GM12878 (cell line): ENCODE measurements around the gene CEP97. TPM values are rescaled to one million over a fixed set of nuclear protein-coding genes. Genes with fewer than 3 reads are reported as not detected.
"Not testable (repeated sequence)": the region's sequence is repeated elsewhere in the genome, so short reads cannot be mapped to it uniquely, and the experiment has no call there.

ENCODE experiments used
- ATAC-seq: fragments of 200-7000 bp; cut with Tn5 transposase; 3 replicates; pipeline ENCODE4 v1.9.1; 2020; ENCODE audit warnings: mild to moderate bottlenecking, moderate library complexity
- BruUV-seq: library from RNA; stranded (reverse); fragments of 400-500 nt; replicated peaks from 2 replicates; lab custom pipeline; 2021; lab: Mats Ljungman, UMichigan
- CTCF ChIA-PET: fragments of 300-600 bp; sonication (Branson Sonifier 250); formaldehyde crosslinking; extraction: SDS; loops from one replicate; lab custom pipeline; 2021; ENCODE audit warnings: inconsistent platforms; lab: Yijun Ruan, JAX
- POLR2A ChIA-PET: fragments of 350-600 bp; formaldehyde crosslinking; extraction: SDS; loops from one replicate; lab custom pipeline; 2021; ENCODE audit warnings: inconsistent platforms; lab: Charles Lee
- RAD21 ChIA-PET: fragments of 300-600 bp; sonication (Branson Sonifier 250); formaldehyde crosslinking; loops from one replicate; lab custom pipeline; 2023; ENCODE audit warnings: antibody characterized with exemption; ENCODE audit not compliant: unreplicated experiment; lab: Charles Lee
- SMC1A ChIA-PET: fragments of 300-600 bp; sonication (Branson Sonifier 250); formaldehyde crosslinking; loops from one replicate; lab custom pipeline; 2023; ENCODE audit not compliant: unreplicated experiment, uncharacterized antibody; lab: Charles Lee
- DNase-seq: peaks from one replicate; pipeline ENCODE4 v3.0.0-alpha.2; 2011; ENCODE audit warnings: low read depth, low spot score
- FAIRE-seq: peaks from 3 replicates; lab custom pipeline; 2011; peaks lifted over from hg19 to GRCh38; lab: Jason Lieb, UNC
- H2AFZ ChIP-seq: 2 replicates; pipeline ENCODE4 v1.6.0; 2011; ENCODE audit warnings: low read depth, low read length, control low read depth; ENCODE audit not compliant: control insufficient read depth
- H3K27ac ChIP-seq: 2 replicates; pipeline ENCODE4 v1.5.1; 2011; ENCODE audit warnings: control low read depth; ENCODE audit not compliant: control insufficient read depth, insufficient read depth
- H3K27me3 ChIP-seq, 2 experiments: replicated peaks in 1 of 2; 2 replicates each; pipeline versions ENCODE4 v1.6.0 to v1.6.1; 2011; ENCODE audit warnings: low read length in 1 of 2; ENCODE audit not compliant: control insufficient read depth in 2 of 2, insufficient read depth in 2 of 2
- H3K36me3 ChIP-seq, 2 experiments: 2 replicates each; pipeline ENCODE4 v1.5.1; 2011; ENCODE audit warnings: low read length in 1 of 2; ENCODE audit not compliant: control insufficient read depth in 2 of 2, insufficient read depth in 2 of 2
- H3K4me1 ChIP-seq: 2 replicates; pipeline ENCODE4 v1.6.1; 2011; ENCODE audit warnings: mild to moderate bottlenecking, low read length, moderate library complexity, mixed read lengths; ENCODE audit not compliant: control insufficient read depth, insufficient read depth
- H3K4me2 ChIP-seq: 2 replicates; pipeline ENCODE4 v1.6.0; 2011; ENCODE audit warnings: control low read depth; ENCODE audit not compliant: control insufficient read depth, insufficient read depth
- H3K4me3 ChIP-seq: fragments of 200-600 bp; sonication (generic); 2 replicates; pipeline ENCODE4 v1.5.1; 2016
- H3K79me2 ChIP-seq: 2 replicates; pipeline ENCODE4 v1.6.0; 2011; ENCODE audit warnings: low read length; ENCODE audit not compliant: control insufficient read depth, insufficient read depth
- H3K9ac ChIP-seq: 2 replicates; pipeline ENCODE4 v1.8.0; 2011; ENCODE audit warnings: low read length, control low read depth, mixed read lengths; ENCODE audit not compliant: control insufficient read depth, insufficient read depth
- H3K9me3 ChIP-seq: replicated peaks from 3 replicates; pipeline ENCODE4 v1.5.1; 2011; ENCODE audit warnings: mild to moderate bottlenecking, low read length; ENCODE audit not compliant: control insufficient read depth, insufficient read depth
- H4K20me1 ChIP-seq: 2 replicates; pipeline ENCODE4 v1.6.0; 2011; ENCODE audit not compliant: control insufficient read depth, insufficient read depth
- CUX1 ChIP-seq: IDR thresholded peaks from 2 replicates; pipeline ENCODE4 v1.6.1; 2012; ENCODE audit warnings: improper control_type of control experiment, low read depth, low read length; ENCODE audit not compliant: insufficient replicate concordance
- DPF2 ChIP-seq: fragments of 450-650 bp; IDR thresholded peaks from 2 replicates; pipeline ENCODE4 v1.6.1; 2017; ENCODE audit warnings: mild to moderate bottlenecking
- GABPA ChIP-seq: IDR thresholded peaks from 2 replicates; pipeline ENCODE4 v1.6.1; 2014; ENCODE audit warnings: antibody characterized with exemption, low read depth, mild to moderate bottlenecking, inconsistent platforms
- IKZF2 ChIP-seq, 2 experiments: fragments of 450-650 bp; IDR thresholded peaks; 2 replicates each; pipeline ENCODE4 v1.6.1; 2017; ENCODE audit warnings: mild to moderate bottlenecking in 2 of 2, moderate library complexity in 2 of 2
- MXI1 ChIP-seq: fragments of 150-350 bp; IDR thresholded peaks from 2 replicates; pipeline ENCODE4 v1.6.1; 2011; ENCODE audit warnings: low read depth, mild to moderate bottlenecking, inconsistent platforms, low read length, improper control_type of control experiment
- ZNF622 ChIP-seq: fragments of 450-650 bp; IDR thresholded peaks from 2 replicates; pipeline ENCODE4 v1.6.1; 2017; ENCODE audit warnings: mild to moderate bottlenecking, inconsistent platforms
- ZZZ3 ChIP-seq: IDR thresholded peaks from 2 replicates; pipeline ENCODE4 v1.6.1; 2011; ENCODE audit warnings: low read depth; ENCODE audit not compliant: control insufficient read depth, insufficient read length
- WGBS: methylation state at CpG from one replicate; pipeline ENCODE4 v1.1.6; 2016; ENCODE audit warnings: low lambda C conversion rate; ENCODE audit not compliant: insufficient replicate concordance, insufficient coverage; ENCODE audit errors: missing lambda C conversion rate; 5-methylcytosine and 5-hydroxymethylcytosine counted together
- in situ Hi-C: fragments of 300-500 bp; cut with MboI; formaldehyde crosslinking; loops from 9 replicates; pipeline ENCODE4 v1.14.3; 2018; ENCODE audit warnings: mixed read lengths
- intact Hi-C: fragments of 100-400 bp; cut with micrococcal nuclease; formaldehyde crosslinking; loops from one replicate; pipeline ENCODE4 v1.14.2; 2022; ENCODE audit not compliant: unreplicated experiment
- polyA plus RNA-seq, 11 experiments: library from polyadenylated mRNA; depleted of rRNA in 4 of 11; unstranded in 6 of 11; stranded (reverse) in 5 of 11; fragments of >200 nt; fragmentation: Nextera tagmentation in 4 of 11; fragmentation: Illumina TruSeq in 1 of 11; extraction: Ambion mirVana in 4 of 11; extraction: Trizol in 1 of 11; gene quantifications; 1 replicate in 1 of 11; 2 replicates in 10 of 11; pipeline versions ENCODE4 v1.2.1 to v1.2.3, GENCODE V29; 2011 to 2016; ENCODE audit warnings: inconsistent platforms in 2 of 11, missing spikeins in 2 of 11, low read depth in 1 of 11
- total RNA-seq, 4 experiments: library from RNA; depleted of rRNA in 3 of 4; stranded (reverse); fragments of >200 nt in 3 of 4; fragmentation: Illumina TruSeq in 1 of 4; extraction: Trizol in 1 of 4; gene quantifications; 2 replicates each; pipeline versions ENCODE4 v1.2.1 to v1.2.3, GENCODE V29; 2013 to 2021

Gene CEP97
- total and polyA plus RNA-seq, 10 of the 15 experiments (the other 5 are each of a cell fraction or from before 2014, with no cell fraction given) = 1.9 to 13.7 (median 5.8) TPM

- POLR2A ChIA-PET = no interaction called here
- CTCF ChIA-PET = no interaction called here
- ATAC-seq (no peak), FAIRE-seq (no peak), DNase-seq (no peak)
- no peaks in the 10 kb centered on the region for H3K79me2 ChIP-seq
- no peak overlapping the region for H3K9ac ChIP-seq
- BruUV-seq = no TSS peak
- in situ Hi-C loops = no loop called here
- SMC1A ChIA-PET = no interaction called here
- no peaks in the 10 kb centered on the region for H4K20me1 ChIP-seq
- RAD21 ChIA-PET = no interaction called here
- no peaks in the 10 kb centered on the region for H3K27me3 ChIP-seq
- no peaks in the 10 kb centered on the region for H3K4me1 ChIP-seq
- no peak overlapping the region for H2AFZ ChIP-seq
- H3K4me2 ChIP-seq = no peak overlapping the region
- intact Hi-C loops = no loop called here
- no peaks in the 10 kb centered on the region; the same call in 2 of the 3 replicates for H3K9me3 ChIP-seq
- TF ChIP-seq ZNF622 (no peak), DPF2 (no peak), IKZF2 (IDR thresholded peaks at IDR 0.05) (no peak), ZZZ3 (no peak), MXI1 (no peak), GABPA (no peak), CUX1 (no peak)
- peaks cover 14 to 20% of the 10 kb centered on the region in 2 experiments for H3K36me3 ChIP-seq
- no peak overlapping the region for H3K27ac ChIP-seq
- H3K4me3 ChIP-seq = no peak overlapping the region
- 97% methylated on average over 10 of the region's 10 CpGs for WGBS
Observed at GRCh38 chr3:101735833-101736232, 11.4 kb downstream of the CEP97 start.

GRCh38 chr3:101741914-101742313 lies 17.5 kb downstream of the CEP97 start:
- H3K4me3 ChIP-seq, H3K4me1 ChIP-seq, H3K9ac ChIP-seq, H2AFZ ChIP-seq, in situ Hi-C loops, POLR2A ChIA-PET, H3K27ac ChIP-seq, FAIRE-seq, H3K79me2 ChIP-seq, SMC1A ChIA-PET, H3K9me3 ChIP-seq, H3K4me2 ChIP-seq, H4K20me1 ChIP-seq, intact Hi-C loops, RAD21 ChIA-PET, CTCF ChIA-PET, BruUV-seq, H3K36me3 ChIP-seq, H3K27me3 ChIP-seq, ATAC-seq, DNase-seq: not testable (repeated sequence)
- 100% methylated on average over 2 of the region's 3 CpGs for WGBS
